B cell (primary cell): ENCODE measurements around the gene GRID2. TPM values are rescaled to one million over a fixed set of nuclear protein-coding genes. Genes with fewer than 3 reads are reported as not detected.

Experiments used
- ATAC-seq: fragments of 200-7000 bp; cut with Tn5 transposase; one replicate; pipeline ENCODE4 v1.10.0; 2021; ENCODE audit warnings: low read depth, mild to moderate bottlenecking, moderate number of reproducible peaks, moderate library complexity
- CTCF ChIA-PET: fragments of 350-600 bp; sonication (Branson Sonifier 250); formaldehyde crosslinking; loops from one replicate; lab custom pipeline; 2021; ENCODE audit warnings: antibody characterized with exemption, inconsistent platforms; lab: Charles Lee
- POLR2A ChIA-PET: fragments of 350-600 bp; sonication (Branson Sonifier 250); formaldehyde crosslinking; loops from one replicate; lab custom pipeline; 2021; ENCODE audit warnings: antibody characterized with exemption; lab: Charles Lee
- DNase-seq: peaks from one replicate; pipeline ENCODE4 v3.0.0; 2013
- H2AFZ ChIP-seq: 2 replicates; pipeline ENCODE4 v1.6.1; 2012; ENCODE audit warnings: mild to moderate bottlenecking, low read depth, low read length; ENCODE audit not compliant: insufficient read depth, poor library complexity, severe bottlenecking
- H3K27ac ChIP-seq, 2 donors: 1 replicate in 1 of 2; 2 replicates in 1 of 2; pipeline ENCODE4 v1.5.1; 2012 to 2013; ENCODE audit warnings: low read length in 2 of 2, mild to moderate bottlenecking in 2 of 2, moderate library complexity in 1 of 2
- H3K27me3 ChIP-seq, 4 experiments: fragments of 200-600 bp in 1 of 4; sonication (generic) in 1 of 4; replicated peaks in 1 of 4; 1 replicate in 2 of 4; 2 replicates in 2 of 4; pipeline versions ENCODE4 v1.6.1 to v1.7.0; 2013 to 2016; ENCODE audit warnings: low read length in 3 of 4, mild to moderate bottlenecking in 2 of 4, mixed read lengths in 1 of 4, moderate library complexity in 1 of 4; ENCODE audit not compliant: insufficient read depth in 4 of 4, control insufficient read depth in 3 of 4; ENCODE audit errors: control extremely low read depth in 1 of 4
- H3K36me3 ChIP-seq, 2 experiments: replicated peaks in 1 of 2; 1 replicate in 1 of 2; 2 replicates in 1 of 2; pipeline versions ENCODE4 v1.6.1 to v1.7.1; 2013; ENCODE audit warnings: low read length in 1 of 2; ENCODE audit not compliant: insufficient read depth in 2 of 2, control insufficient read depth in 1 of 2; ENCODE audit errors: control extremely low read depth in 1 of 2, extremely low read depth in 1 of 2
- H3K4me1 ChIP-seq, 2 donors: fragments of 200-600 bp in 1 of 2; sonication (generic) in 1 of 2; 1 replicate in 1 of 2; 2 replicates in 1 of 2; pipeline versions ENCODE4 v1.5.1 to v1.6.1; 2013 to 2017; ENCODE audit warnings: low read length in 2 of 2; ENCODE audit not compliant: control insufficient read depth in 2 of 2, insufficient read depth in 2 of 2
- H3K4me2 ChIP-seq: replicated peaks from 2 replicates; pipeline ENCODE3; 2012; ENCODE audit warnings: mild to moderate bottlenecking, low read depth, low read length; ENCODE audit not compliant: poor library complexity, severe bottlenecking
- H3K4me3 ChIP-seq, 5 experiments: fragments of 200-600 bp in 1 of 5; sonication (generic) in 1 of 5; 1 replicate in 3 of 5; 2 replicates in 2 of 5; pipeline versions ENCODE4 v1.5.1 to v1.7.0; 2011 to 2016; ENCODE audit warnings: low read length in 4 of 5, mild to moderate bottlenecking in 4 of 5, low read depth in 2 of 5, control low read depth in 1 of 5, moderate library complexity in 1 of 5; ENCODE audit not compliant: insufficient read depth in 1 of 5; ENCODE audit errors: control extremely low read depth in 1 of 5, extremely low read depth in 1 of 5
- H3K79me2 ChIP-seq: fragments of 200-600 bp; sonication (generic); one replicate; pipeline ENCODE4 v1.6.0; 2016; ENCODE audit warnings: low read length; ENCODE audit not compliant: control insufficient read depth, insufficient read depth
- H3K9ac ChIP-seq: fragments of 200-600 bp; sonication (generic); 2 replicates; pipeline ENCODE4 v1.6.1; 2017; ENCODE audit warnings: mild to moderate bottlenecking, low read length, moderate library complexity
- H3K9me3 ChIP-seq, 3 donors: one replicate each; pipeline versions ENCODE4 v1.6.1 to v1.7.1; 2013; ENCODE audit warnings: low read length in 2 of 3; ENCODE audit not compliant: control insufficient read depth in 2 of 3, insufficient read depth in 1 of 3; ENCODE audit errors: control extremely low read depth in 1 of 3
- H4K20me1 ChIP-seq: 2 replicates; pipeline ENCODE4 v1.6.0; 2012; ENCODE audit warnings: mild to moderate bottlenecking, low read length; ENCODE audit not compliant: insufficient read depth, control insufficient read depth, poor library complexity, severe bottlenecking
- H3K27ac Mint-ChIP-seq: one replicate; pipeline ENCODE4 v1.8.0; 2021; ENCODE audit warnings: mixed read lengths
- H3K27me3 Mint-ChIP-seq: one replicate; pipeline ENCODE4 v1.8.0; 2021; ENCODE audit warnings: mixed read lengths
- H3K4me1 Mint-ChIP-seq: one replicate; pipeline ENCODE4 v1.8.0; 2021; ENCODE audit warnings: mixed read lengths
- H3K4me3 Mint-ChIP-seq: one replicate; pipeline ENCODE4 v1.8.0; 2021; ENCODE audit warnings: mixed read lengths
- H3K9me3 Mint-ChIP-seq: one replicate; pipeline ENCODE4 v1.8.0; 2022; ENCODE audit warnings: mixed read lengths; ENCODE audit not compliant: insufficient read depth
- CTCF ChIP-seq: fragments of 200-600 bp; IDR thresholded peaks from one replicate; pipeline ENCODE4 v1.8.0; 2022; ENCODE audit warnings: antibody characterized with exemption, mild to moderate bottlenecking
- EZH2 ChIP-seq: IDR thresholded peaks from 2 replicates; pipeline ENCODE4 v1.6.1; 2012; ENCODE audit warnings: borderline replicate concordance, low read depth, mild to moderate bottlenecking, moderate library complexity, low read length; ENCODE audit not compliant: insufficient read depth, poor library complexity, severe bottlenecking
- WGBS: methylation state at CpG from one replicate; pipeline ENCODE4 v1.1.5; 2013; ENCODE audit warnings: missing lambda C conversion rate; ENCODE audit not compliant: insufficient coverage; 5-methylcytosine and 5-hydroxymethylcytosine counted together
- intact Hi-C: fragments of 100-400 bp; cut with micrococcal nuclease; formaldehyde crosslinking; loops from one replicate; pipeline ENCODE4 v1.10.0; 2022
- polyA plus RNA-seq: library from polyadenylated mRNA; depleted of rRNA; stranded (reverse); fragments of >200 nt; gene quantifications from 2 replicates; pipeline ENCODE4 v1.2.3, GENCODE V29; 2012
- total RNA-seq, 2 donors: library from RNA; stranded (reverse); fragments of 120-200 nt in 1 of 2; gene quantifications; 1 replicate in 1 of 2; 2 replicates in 1 of 2; pipeline versions ENCODE4 v1.2.3 to v1.2.4, GENCODE V29; 2013 to 2022

Gene GRID2
- total and polyA plus RNA-seq, 2 donors (not counting 1 experiment from before 2014, with no cell fraction given): not detected

GRCh38 chr4:93645120-93645519 lies 1341.4 kb downstream of the GRID2 start:
- no peaks in the 10 kb centered on the region for H3K79me2 ChIP-seq
- 67% methylated on average over 2 of the region's 3 CpGs for WGBS
- no peak overlapping the region for H3K9ac ChIP-seq
- intact Hi-C loops: no loop called here
- no peak overlapping the region for H2AFZ ChIP-seq
- no peak overlapping the region for H3K27ac Mint-ChIP-seq
- H3K9me3 ChIP-seq: no peaks in the 10 kb centered on the region
- no peaks in the 10 kb centered on the region for H4K20me1 ChIP-seq
- no peaks in the 10 kb centered on the region for H3K4me1 ChIP-seq
- ChIA-PET POLR2A (no interaction called here), CTCF (no interaction called here)
- no peak overlapping the region for H3K4me2 ChIP-seq
- H3K27me3 Mint-ChIP-seq: no peaks in the 10 kb centered on the region
- no peaks in the 10 kb centered on the region for H3K27me3 ChIP-seq
- no peak overlapping the region for H3K4me3 ChIP-seq
- H3K4me3 Mint-ChIP-seq: no peak overlapping the region
- ATAC-seq (no peak), DNase-seq (no peak)
- no peaks in the 10 kb centered on the region for H3K36me3 ChIP-seq
- no peak overlapping the region for H3K27ac ChIP-seq
- TF ChIP-seq CTCF: no peak
- TF ChIP-seq EZH2: no peak
- H3K4me1 Mint-ChIP-seq: no peaks in the 10 kb centered on the region
- no peaks in the 10 kb centered on the region for H3K9me3 Mint-ChIP-seq

GRCh38 chr4:93646233-93646930 lies 1342.6 kb downstream of the GRID2 start:
- Histone ChIP-seq H3K79me2 (no peaks in the 10 kb centered on the region), H3K4me1 (no peaks in the 10 kb centered on the region), H3K4me3 (no peak overlapping the region), H3K27ac (no peak overlapping the region), H3K9me3 (no peaks in the 10 kb centered on the region), H3K36me3 (no peaks in the 10 kb centered on the region), H2AFZ (no peak overlapping the region), H3K27me3 (no peaks in the 10 kb centered on the region), H4K20me1 (no peaks in the 10 kb centered on the region), H3K9ac (no peak overlapping the region), H3K4me2 (no peak overlapping the region)
- DNase-seq (no peak), ATAC-seq (no peak)
- ChIA-PET CTCF (no interaction called here), POLR2A (no interaction called here)
- no peak for TF ChIP-seq CTCF
- no peak for TF ChIP-seq EZH2
- H3K4me1 Mint-ChIP-seq: no peaks in the 10 kb centered on the region
- no peak overlapping the region for H3K27ac Mint-ChIP-seq
- no peaks in the 10 kb centered on the region for H3K9me3 Mint-ChIP-seq
- no peaks in the 10 kb centered on the region for H3K27me3 Mint-ChIP-seq
- intact Hi-C loops: no loop called here
- no peak overlapping the region for H3K4me3 Mint-ChIP-seq
